NK-92 (cell line): ENCODE measurements around the gene PTTG1.

ENCODE experiments used
- DNase-seq: peaks from one replicate; lab custom pipeline; 2025; ENCODE audit not compliant: unreplicated experiment; lab: John Stamatoyannopoulos, UW

Gene PTTG1

DNA sequence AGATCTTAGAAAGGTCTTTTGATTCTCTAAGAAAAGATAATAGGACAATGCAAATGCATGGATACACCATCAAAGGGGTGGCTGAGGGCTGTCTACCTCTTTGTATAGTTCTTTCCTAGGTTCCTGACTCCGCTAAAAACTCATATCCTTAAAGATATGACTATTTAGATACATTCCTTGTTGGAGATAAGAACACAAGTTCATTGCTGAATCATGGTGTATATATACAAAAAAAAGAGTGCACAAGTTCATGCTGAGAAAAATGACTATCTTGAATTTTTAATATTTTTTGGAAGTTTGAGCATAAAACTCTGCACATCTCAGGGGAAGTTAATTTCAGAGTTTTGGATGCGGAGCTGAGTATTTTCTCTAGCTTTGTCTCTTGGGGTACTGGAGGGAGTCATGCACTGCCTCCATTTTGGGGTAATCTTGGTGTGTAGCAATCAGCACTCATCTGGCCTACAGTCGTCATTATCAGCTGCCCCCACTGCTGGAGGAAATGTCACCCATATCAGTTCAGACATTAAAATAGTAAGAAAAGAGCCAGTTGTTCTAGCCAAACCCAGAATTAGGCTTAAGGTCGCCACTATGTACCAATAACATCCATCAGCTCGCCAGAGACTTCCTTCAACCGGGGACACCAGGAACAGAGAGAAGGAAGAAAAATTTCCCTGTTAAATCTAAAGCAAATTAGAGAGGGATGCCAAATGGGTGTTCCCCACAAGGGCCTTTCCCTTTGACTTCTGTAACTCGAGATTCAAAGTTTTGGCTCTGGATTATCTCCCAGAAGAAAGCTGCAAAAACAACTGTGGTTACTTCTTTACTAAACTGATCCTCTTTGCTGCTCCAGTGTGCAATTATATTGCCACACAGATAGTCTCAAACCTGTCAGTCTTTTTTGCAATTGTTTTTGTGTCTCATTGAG, 49.0 kb downstream of the PTTG1 start:
- DNase-seq: no peak

DNA sequence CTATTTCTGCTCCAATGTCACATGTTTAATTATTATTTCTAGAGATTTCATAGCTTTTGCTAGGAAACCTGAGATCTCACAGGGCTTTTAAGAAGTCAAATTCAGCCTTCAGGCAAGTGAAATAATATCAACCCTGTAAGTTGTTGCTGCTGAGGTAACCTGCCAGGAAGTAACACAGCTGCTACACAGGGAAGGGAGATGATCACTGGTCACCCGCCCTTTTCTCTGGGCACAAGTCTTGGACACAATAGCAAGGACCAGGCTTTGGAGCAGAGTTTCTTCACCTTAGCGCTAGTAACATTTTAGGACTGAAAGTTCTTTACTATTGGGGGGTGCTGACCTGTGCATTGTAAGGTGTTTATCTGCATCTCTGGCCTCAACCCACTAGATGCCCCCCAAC, 50.1 kb downstream of the PTTG1 start:
- DNase-seq: no peak

DNA sequence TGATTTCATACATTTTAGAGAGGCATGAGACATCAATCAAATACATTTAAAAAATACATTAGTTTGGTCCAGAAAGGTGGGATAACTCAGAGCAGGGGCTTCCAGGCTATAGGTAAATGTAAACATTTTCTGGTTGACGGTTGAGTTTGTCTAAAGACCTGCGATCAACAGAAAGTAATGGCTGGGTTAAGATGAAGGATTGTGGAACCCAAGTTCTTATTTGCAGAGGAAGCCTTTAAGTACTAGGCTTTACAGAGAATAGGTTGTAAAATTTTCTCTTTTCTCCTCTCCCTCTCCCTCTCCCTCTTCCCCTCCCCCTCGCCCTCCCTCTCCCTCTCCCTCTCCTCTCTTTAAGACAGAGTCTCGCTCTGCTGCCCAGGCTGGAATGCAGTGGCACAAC, 50.8 kb downstream of the PTTG1 start:
- DNase-seq: no peak

DNA sequence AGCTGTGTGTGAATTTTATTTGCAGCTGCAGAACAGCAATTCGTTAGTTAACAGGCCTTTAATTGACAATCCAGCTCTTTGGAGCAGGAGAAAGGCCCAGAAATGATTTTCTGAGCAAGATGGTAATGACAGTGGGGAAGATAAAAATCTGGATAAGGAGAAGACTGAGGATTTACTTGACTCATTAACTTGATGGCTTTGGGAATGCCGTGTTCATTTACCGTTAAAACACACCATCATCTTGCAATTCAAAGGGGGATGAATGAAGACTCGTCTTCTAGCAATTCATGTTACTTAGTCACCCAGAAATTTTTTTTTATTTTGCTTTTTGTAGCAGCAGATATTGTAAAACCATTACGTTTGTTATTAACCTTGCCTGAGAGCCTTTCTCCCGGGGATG, 52.0 kb downstream of the PTTG1 start:
- no peak for DNase-seq

DNA sequence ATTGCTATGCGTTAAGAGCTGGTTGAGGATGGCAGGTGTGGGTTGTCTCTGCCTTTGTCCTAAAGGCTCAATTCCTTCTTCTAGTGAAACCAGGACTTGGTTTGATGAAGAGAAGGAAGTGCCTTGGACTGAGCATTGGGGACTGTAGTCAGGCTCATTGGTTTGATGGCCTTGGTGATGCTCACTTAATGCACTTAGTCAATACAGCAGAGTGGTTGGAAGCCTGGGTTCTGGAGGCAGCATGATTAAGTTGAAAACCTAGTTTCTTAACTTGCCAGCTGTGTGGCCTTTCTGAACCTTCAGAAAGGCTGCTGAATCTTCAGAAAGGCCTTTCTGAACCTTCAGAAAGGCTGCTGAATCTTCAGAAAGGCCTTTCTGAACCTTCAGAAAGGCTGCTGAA, 52.4 kb downstream of the PTTG1 start:
- no peak for DNase-seq

DNA sequence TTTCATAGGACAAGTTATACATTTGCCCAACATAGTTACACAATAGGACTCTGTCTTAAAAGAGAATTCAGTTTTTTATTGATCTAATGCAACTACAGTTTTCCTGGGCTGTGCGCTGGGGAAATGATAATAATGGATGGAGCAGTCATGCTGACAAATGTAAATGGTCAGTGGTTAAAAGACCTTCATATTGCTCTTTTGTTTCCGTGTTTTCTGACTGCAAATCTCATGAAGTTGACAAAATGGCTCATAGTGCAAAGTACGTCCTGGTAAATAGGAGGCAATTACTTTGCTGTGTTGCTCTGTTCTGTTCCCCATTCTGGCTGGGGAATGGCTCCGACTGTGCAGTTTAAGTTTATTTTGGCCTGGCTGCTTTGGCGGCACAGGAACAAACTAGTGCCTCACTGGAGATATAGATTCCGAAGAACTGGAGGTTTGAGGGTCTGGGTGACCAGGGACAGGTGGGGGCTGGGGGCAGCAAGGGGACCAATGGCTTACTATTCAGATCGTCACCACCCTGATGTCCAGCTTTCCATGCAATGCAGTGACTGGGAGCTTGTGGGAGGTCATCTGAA, 54.3 kb downstream of the PTTG1 start:
- no peak for DNase-seq

DNA sequence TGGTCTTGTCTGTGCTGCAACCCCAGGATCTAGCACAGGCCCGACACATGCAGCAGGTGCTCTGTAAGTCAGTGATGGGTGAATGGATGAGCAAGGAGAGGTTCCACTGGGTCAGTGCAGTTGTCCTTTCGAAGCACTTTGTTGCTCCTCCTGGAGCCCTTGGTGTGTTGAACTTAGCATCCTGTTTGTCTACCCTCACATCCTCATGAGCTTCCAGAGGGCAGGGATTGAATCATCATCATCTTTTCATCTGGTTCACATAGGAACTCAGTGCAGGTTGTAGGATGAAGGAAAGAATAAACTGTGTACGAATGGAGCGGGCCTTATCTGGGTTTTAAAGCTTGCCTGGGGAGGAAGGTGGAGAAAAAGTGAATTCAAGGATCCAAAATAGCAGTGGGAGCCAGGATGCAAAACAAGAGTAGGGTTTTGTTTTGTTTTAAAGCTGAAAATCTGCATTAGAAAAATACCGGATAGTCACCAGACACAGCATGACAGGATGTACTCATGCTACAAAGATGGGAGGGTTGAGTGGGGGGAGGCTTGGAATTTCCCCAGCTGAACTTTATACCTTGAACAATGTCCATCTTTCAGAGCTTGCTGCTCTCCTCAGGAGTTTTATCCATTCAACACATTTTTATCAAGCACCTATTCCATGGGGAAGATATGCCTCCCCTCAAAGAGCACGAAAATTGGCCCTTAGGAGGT, 55.8 kb downstream of the PTTG1 start:
- no peak for DNase-seq

DNA sequence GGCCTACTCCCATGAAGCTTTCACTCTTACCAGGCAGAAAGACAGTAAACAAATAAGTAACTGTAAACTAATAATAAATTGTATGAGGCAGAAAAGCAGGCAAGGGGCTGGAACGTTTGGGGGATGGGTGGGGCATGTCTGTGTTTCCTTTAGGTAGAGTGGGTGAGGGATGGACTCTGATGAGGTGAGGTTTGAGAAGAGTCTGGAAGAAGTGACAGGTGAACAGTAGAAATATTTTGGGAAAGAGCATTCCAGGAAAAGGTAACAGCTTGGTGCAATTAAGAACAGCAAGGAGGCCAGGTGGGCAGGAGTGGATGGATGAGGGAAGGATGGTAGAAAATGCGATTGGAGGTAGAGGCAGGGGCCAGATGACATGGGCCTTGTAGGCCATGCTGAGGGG, 56.5 kb downstream of the PTTG1 start:
- no peak for DNase-seq
